A673 (cell line): ENCODE results near the gene MCF2L2. TPM values are rescaled to one million over a fixed set of nuclear protein-coding genes. Genes with fewer than 3 reads are reported as not detected.

ENCODE experiments used
- BruUV-seq: library from RNA; stranded (reverse); fragments of 400-500 nt; replicated peaks from 2 replicates; lab custom pipeline; 2021; lab: Mats Ljungman, UMichigan
- CTCF ChIA-PET: fragments of 300-600 bp; sonication (Branson Sonifier 250); formaldehyde crosslinking; loops from one replicate; lab custom pipeline; 2022; ENCODE audit warnings: antibody characterized with exemption; lab: Charles Lee
- POLR2A ChIA-PET: fragments of 300-600 bp; sonication (Branson Sonifier 250); formaldehyde crosslinking; loops from one replicate; lab custom pipeline; 2022; ENCODE audit warnings: antibody characterized with exemption; ENCODE audit not compliant: low non-redundant PET; lab: Charles Lee
- DNase-seq: peaks from one replicate; pipeline ENCODE4 v3.0.0-alpha.2; 2015; ENCODE audit warnings: low spot score
- H3K27ac ChIP-seq: fragments of 200-600 bp; sonication (generic); 2 replicates; pipeline ENCODE4 v1.5.1; 2016; ENCODE audit warnings: mixed run types, low read depth, mild to moderate bottlenecking, mixed read lengths, antibody characterized with exemption, low read length; ENCODE audit not compliant: poor library complexity, severe bottlenecking
- H3K27me3 ChIP-seq: fragments of 200-600 bp; sonication (generic); replicated peaks from 2 replicates; pipeline ENCODE4 v1.6.1; 2017; ENCODE audit warnings: mixed run types, low read depth, mild to moderate bottlenecking, mixed read lengths, antibody characterized with exemption, low read length; ENCODE audit not compliant: insufficient read depth, poor library complexity
- H3K36me3 ChIP-seq: fragments of 200-600 bp; sonication (generic); 2 replicates; pipeline ENCODE4 v1.6.1; 2016; ENCODE audit warnings: mixed run types, mild to moderate bottlenecking, mixed read lengths, antibody characterized with exemption, low read length; ENCODE audit not compliant: insufficient read depth, poor library complexity, severe bottlenecking
- H3K4me1 ChIP-seq: fragments of 200-600 bp; sonication (generic); 2 replicates; pipeline ENCODE4 v1.6.1; 2017; ENCODE audit warnings: mixed run types, mild to moderate bottlenecking, mixed read lengths, antibody characterized with exemption, low read length; ENCODE audit not compliant: insufficient read depth, poor library complexity, severe bottlenecking
- H3K4me3 ChIP-seq: fragments of 200-600 bp; sonication (generic); 2 replicates; pipeline ENCODE4 v1.5.1; 2016; ENCODE audit warnings: low read depth, mixed run types, mild to moderate bottlenecking, mixed read lengths, low read length; ENCODE audit not compliant: poor library complexity, severe bottlenecking
- H3K9me3 ChIP-seq: fragments of 200-600 bp; sonication (generic); 2 replicates; pipeline ENCODE4 v1.6.1; 2016; ENCODE audit warnings: mixed run types, low read depth, mild to moderate bottlenecking, mixed read lengths, antibody characterized with exemption, low read length; ENCODE audit not compliant: poor library complexity, severe bottlenecking
- EZH2 ChIP-seq: fragments of 200-600 bp; sonication (generic); IDR thresholded peaks from 2 replicates; pipeline ENCODE4 v1.6.1; 2017; ENCODE audit warnings: borderline replicate concordance, low read depth, mild to moderate bottlenecking, mixed read lengths, antibody characterized with exemption, low read length; ENCODE audit not compliant: poor library complexity, severe bottlenecking
- intact Hi-C: fragments of 100-400 bp; cut with micrococcal nuclease; formaldehyde crosslinking; loops from one replicate; pipeline ENCODE4 v1.10.0; 2022; ENCODE audit not compliant: unreplicated experiment
- total RNA-seq: library from RNA; stranded (reverse); gene quantifications from 2 replicates; pipeline ENCODE4 v1.2.3, GENCODE V29; 2021
- TF ChIP-seq, protein P1 (sequence below): fragments of 300-800, 200-600 bp; sonication (generic); conservative IDR thresholded peaks from 2 replicates; pipeline ENCODE4 v1.5.1; 2017; ENCODE audit warnings: low read depth, mild to moderate bottlenecking, antibody characterized with exemption, low read length, moderate library complexity, mixed read lengths

The MCF2L2 gene
- total RNA-seq, 1 experiment from 2014 or later, result not detected

DNA sequence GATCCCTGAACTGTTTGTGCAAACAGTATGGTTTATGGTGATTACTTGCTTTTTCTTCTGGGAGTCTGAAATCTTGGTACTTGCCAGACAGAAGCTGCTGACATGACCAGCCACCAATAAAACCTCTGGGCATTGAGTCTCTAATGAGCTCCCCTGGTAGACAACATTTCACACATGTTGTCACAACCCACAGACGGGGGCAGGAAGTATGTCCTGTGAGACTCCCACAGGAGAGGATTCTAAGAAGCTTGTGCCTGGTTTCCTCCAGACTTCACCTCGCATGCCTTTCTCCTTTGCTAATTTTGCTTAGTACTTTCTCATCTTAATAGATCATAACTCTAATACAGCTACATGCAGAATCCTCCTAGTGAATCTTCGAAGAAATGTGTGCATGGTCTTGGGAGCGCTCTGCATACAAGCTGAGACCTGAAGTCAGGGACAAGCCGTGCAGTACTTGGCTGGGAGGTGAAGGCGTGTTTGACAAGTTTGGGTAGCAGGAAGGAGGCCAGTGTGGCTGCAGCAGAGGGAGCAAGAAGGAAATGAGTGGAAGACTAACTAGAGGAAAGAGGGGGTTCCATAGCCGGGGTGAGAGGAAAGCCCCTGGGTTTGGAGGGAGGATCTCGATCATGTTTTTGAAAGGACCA is 126.4 kb downstream of the MCF2L2 start:
- CTCF ChIA-PET, result no interaction called here

DNA sequence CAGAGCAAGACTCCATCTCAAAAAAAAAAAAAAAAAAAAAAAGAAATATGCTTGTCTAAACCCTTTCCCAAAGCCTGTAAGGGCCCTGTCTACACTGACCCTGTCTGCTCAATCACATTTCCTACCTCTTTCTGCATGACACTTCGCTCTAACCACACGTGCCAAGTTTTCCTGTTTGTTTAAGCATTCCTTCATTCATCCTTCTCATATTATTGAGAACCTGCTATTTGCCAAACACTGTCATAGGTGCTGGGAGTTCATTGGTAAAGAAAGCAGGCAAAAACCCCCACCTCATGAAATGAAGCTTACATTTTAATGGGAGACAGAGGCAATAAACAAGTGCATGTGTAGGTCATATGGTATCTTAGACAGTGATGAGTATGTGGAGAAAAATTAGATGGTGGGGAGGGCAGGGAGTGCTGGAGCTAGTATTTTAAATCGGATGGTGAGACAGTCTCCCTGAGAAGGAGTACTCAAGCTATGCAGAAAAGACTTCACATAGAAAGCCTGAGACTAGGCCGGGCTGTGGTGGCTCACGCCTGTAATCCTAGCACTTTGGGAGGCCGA is 127.3 kb downstream of the MCF2L2 start:
- ChIA-PET CTCF (no interaction called here), POLR2A (no interaction called here)
- intact Hi-C loops, result no loop called here
- DNase-seq, result no peak
- BruUV-seq, result no TSS peak
- Histone ChIP-seq H3K4me3 (no peak overlapping the region), H3K27me3 (no peaks in the 10 kb centered on the region), H3K4me1 (peaks cover 16% of the 10 kb centered on the region), H3K9me3 (no peaks in the 10 kb centered on the region), H3K27ac (no peak overlapping the region), H3K36me3 (no peaks in the 10 kb centered on the region)
- TF ChIP-seq EZH2, result no peak
- TF ChIP-seq, protein P1, sequence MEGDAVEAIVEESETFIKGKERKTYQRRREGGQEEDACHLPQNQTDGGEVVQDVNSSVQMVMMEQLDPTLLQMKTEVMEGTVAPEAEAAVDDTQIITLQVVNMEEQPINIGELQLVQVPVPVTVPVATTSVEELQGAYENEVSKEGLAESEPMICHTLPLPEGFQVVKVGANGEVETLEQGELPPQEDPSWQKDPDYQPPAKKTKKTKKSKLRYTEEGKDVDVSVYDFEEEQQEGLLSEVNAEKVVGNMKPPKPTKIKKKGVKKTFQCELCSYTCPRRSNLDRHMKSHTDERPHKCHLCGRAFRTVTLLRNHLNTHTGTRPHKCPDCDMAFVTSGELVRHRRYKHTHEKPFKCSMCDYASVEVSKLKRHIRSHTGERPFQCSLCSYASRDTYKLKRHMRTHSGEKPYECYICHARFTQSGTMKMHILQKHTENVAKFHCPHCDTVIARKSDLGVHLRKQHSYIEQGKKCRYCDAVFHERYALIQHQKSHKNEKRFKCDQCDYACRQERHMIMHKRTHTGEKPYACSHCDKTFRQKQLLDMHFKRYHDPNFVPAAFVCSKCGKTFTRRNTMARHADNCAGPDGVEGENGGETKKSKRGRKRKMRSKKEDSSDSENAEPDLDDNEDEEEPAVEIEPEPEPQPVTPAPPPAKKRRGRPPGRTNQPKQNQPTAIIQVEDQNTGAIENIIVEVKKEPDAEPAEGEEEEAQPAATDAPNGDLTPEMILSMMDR, result no peak

More for the DNA sequence above, 126.4 kb downstream of the MCF2L2 start:
- Histone ChIP-seq H3K27ac (no peak overlapping the region), H3K27me3 (no peaks in the 10 kb centered on the region), H3K4me3 (no peak overlapping the region), H3K9me3 (no peaks in the 10 kb centered on the region), H3K36me3 (no peaks in the 10 kb centered on the region), H3K4me1 (peaks cover 16% of the 10 kb centered on the region)
- TF ChIP-seq, protein P1, result no peak
- no peak for TF ChIP-seq EZH2
- intact Hi-C loops, result no loop called here
- BruUV-seq, result no TSS peak
- DNase-seq, result no peak
- POLR2A ChIA-PET, result no interaction called here

GRCh38 chr3:183299976-183300375 is 128.4 kb downstream of the MCF2L2 start:
- Histone ChIP-seq H3K36me3 (no peaks in the 10 kb centered on the region), H3K27me3 (no peaks in the 10 kb centered on the region), H3K4me1 (peaks cover 19% of the 10 kb centered on the region), H3K4me3 (no peak overlapping the region), H3K27ac (no peak overlapping the region), H3K9me3 (no peaks in the 10 kb centered on the region)
- CTCF ChIA-PET, result no interaction called here
- intact Hi-C loops, result no loop called here
- no TSS peak for BruUV-seq
- DNase-seq, result no peak
- no peak for TF ChIP-seq EZH2
- POLR2A ChIA-PET, result no interaction called here
